IMR-90 (cell line): ENCODE results near the gene KRT16. TPM values are rescaled to one million over a fixed set of nuclear protein-coding genes. Genes with fewer than 3 reads are reported as not detected.

Source experiments
- ATAC-seq: fragments of 200-7000 bp; cut with Tn5 transposase; 2 replicates; pipeline ENCODE4 v1.9.1; 2020; ENCODE audit warnings: low read depth, mild to moderate bottlenecking, moderate library complexity
- BruUV-seq: library from RNA; stranded (reverse); fragments of 400-500 nt; replicated peaks from 2 replicates; lab custom pipeline; 2021; lab: Mats Ljungman, UMichigan
- CTCF ChIA-PET: fragments of 300-600 bp; formaldehyde crosslinking; extraction: SDS; loops from one replicate; lab custom pipeline; 2021; ENCODE audit warnings: antibody characterized with exemption; lab: Yijun Ruan, JAX
- POLR2A ChIA-PET: fragments of 300-600 bp; sonication (Branson Sonifier 250); formaldehyde crosslinking; loops from one replicate; lab custom pipeline; 2022; ENCODE audit warnings: antibody characterized with exemption; ENCODE audit not compliant: unreplicated experiment; lab: Charles Lee
- DNase-seq: peaks from one replicate; pipeline ENCODE4 v3.0.0; 2013
- H2AFZ ChIP-seq: replicated peaks from 2 replicates; pipeline ENCODE3; 2013; ENCODE audit warnings: low read length, mild to moderate bottlenecking; ENCODE audit not compliant: poor library complexity
- H2AK5ac ChIP-seq: 2 replicates; pipeline ENCODE4 v1.6.1; 2013; ENCODE audit warnings: low read depth, low read length, inconsistent platforms
- H2AK9ac ChIP-seq: replicated peaks from 2 replicates; pipeline ENCODE3; 2013; ENCODE audit warnings: mild to moderate bottlenecking, low read depth, low read length, moderate library complexity; ENCODE audit not compliant: poor library complexity
- H2BK120ac ChIP-seq: 2 replicates; pipeline ENCODE4 v1.6.1; 2013; ENCODE audit warnings: low read depth, low read length, inconsistent platforms
- H2BK15ac ChIP-seq: 3 replicates; pipeline ENCODE4 v1.6.1; 2013; ENCODE audit warnings: low read depth, low read length, inconsistent platforms
- H2BK20ac ChIP-seq: 2 replicates; pipeline ENCODE4 v1.6.1; 2013; ENCODE audit warnings: low read depth, mild to moderate bottlenecking, inconsistent platforms, low read length, moderate library complexity
- H2BK5ac ChIP-seq: 2 replicates; pipeline ENCODE4 v1.6.1; 2013; ENCODE audit warnings: mild to moderate bottlenecking, low read depth, low read length, inconsistent platforms; ENCODE audit not compliant: poor library complexity, severe bottlenecking
- H3K14ac ChIP-seq: replicated peaks from 2 replicates; pipeline ENCODE4 v1.6.1; 2013; ENCODE audit warnings: low read depth, low read length, inconsistent platforms
- H3K18ac ChIP-seq: 2 replicates; pipeline ENCODE4 v1.6.1; 2013; ENCODE audit warnings: low read depth, low read length, control low read depth
- H3K23ac ChIP-seq: 2 replicates; pipeline ENCODE4 v1.6.1; 2013; ENCODE audit warnings: low read depth, low read length, inconsistent platforms
- H3K27ac ChIP-seq: 2 replicates; pipeline ENCODE4 v1.5.1; 2013; ENCODE audit warnings: mild to moderate bottlenecking, control low read depth, low read length; ENCODE audit not compliant: insufficient read depth
- H3K27me3 ChIP-seq: 2 replicates; pipeline ENCODE4 v1.6.1; 2013; ENCODE audit warnings: low read length; ENCODE audit not compliant: control insufficient read depth, insufficient read depth
- H3K36me3 ChIP-seq: 2 replicates; pipeline ENCODE4 v1.6.1; 2013; ENCODE audit warnings: low read length, mixed read lengths; ENCODE audit not compliant: control insufficient read depth, insufficient read depth
- H3K4ac ChIP-seq: 2 replicates; pipeline ENCODE4 v1.6.1; 2013; ENCODE audit warnings: low read depth, low read length, inconsistent platforms
- H3K4me1 ChIP-seq: 2 replicates; pipeline ENCODE4 v1.6.1; 2013; ENCODE audit warnings: low read length, mixed read lengths; ENCODE audit not compliant: control insufficient read depth, insufficient read depth
- H3K4me2 ChIP-seq: 2 replicates; pipeline ENCODE4 v1.6.1; 2013; ENCODE audit warnings: low read depth, mild to moderate bottlenecking, control low read depth, low read length, moderate library complexity
- H3K4me3 ChIP-seq: 2 replicates; pipeline ENCODE4 v1.5.1; 2013; ENCODE audit warnings: low read depth, mild to moderate bottlenecking, control low read depth, low read length, moderate library complexity; ENCODE audit not compliant: insufficient read depth
- H3K56ac ChIP-seq: 2 replicates; pipeline ENCODE4 v1.6.1; 2013; ENCODE audit warnings: low read length, inconsistent platforms; ENCODE audit not compliant: insufficient read depth; ENCODE audit errors: extremely low read depth
- H3K79me1 ChIP-seq, 2 experiments: 2 replicates each; pipeline ENCODE4 v1.6.1; 2013; ENCODE audit warnings: low read length in 2 of 2, inconsistent platforms in 1 of 2, low read depth in 1 of 2
- H3K9ac ChIP-seq: 2 replicates; pipeline ENCODE4 v1.6.1; 2013; ENCODE audit warnings: low read depth, low read length, control low read depth
- H3K9me1 ChIP-seq: 2 replicates; pipeline ENCODE4 v1.6.1; 2013; ENCODE audit warnings: low read length, inconsistent platforms; ENCODE audit not compliant: insufficient read depth
- H3K9me3 ChIP-seq: 2 replicates; pipeline ENCODE4 v1.6.1; 2013; ENCODE audit warnings: low read length; ENCODE audit not compliant: control insufficient read depth, insufficient read depth
- H4K20me1 ChIP-seq: 2 replicates; pipeline ENCODE4 v1.6.1; 2013; ENCODE audit warnings: low read length, inconsistent platforms; ENCODE audit not compliant: insufficient read depth
- H4K5ac ChIP-seq: 2 replicates; pipeline ENCODE4 v1.6.1; 2013; ENCODE audit warnings: mild to moderate bottlenecking, low read depth, low read length, control low read depth
- H4K8ac ChIP-seq, 2 experiments: 2 replicates each; pipeline ENCODE4 v1.6.1; 2013; ENCODE audit warnings: low read depth in 2 of 2, low read length in 2 of 2, control low read depth in 1 of 2, inconsistent platforms in 1 of 2
- H4K91ac ChIP-seq: 2 replicates; pipeline ENCODE4 v1.6.1; 2013; ENCODE audit warnings: low read depth, low read length, inconsistent platforms; ENCODE audit not compliant: insufficient read depth
- CHD1 ChIP-seq: IDR thresholded peaks from 2 replicates; pipeline ENCODE4 v1.6.1; 2012; ENCODE audit warnings: low read depth, low read length, improper control_type of control experiment
- MAFK ChIP-seq: IDR thresholded peaks from 2 replicates; pipeline ENCODE4 v1.6.1; 2012; ENCODE audit warnings: low read depth, low read length, improper control_type of control experiment
- WGBS, 2 experiments: methylation state at CpG; one replicate each; pipeline versions ENCODE4 v1.1.5 to v1.1.7; 2013; ENCODE audit warnings: missing lambda C conversion rate in 2 of 2; ENCODE audit not compliant: insufficient read length in 1 of 2; ENCODE audit errors: extremely low coverage in 2 of 2; 5-methylcytosine and 5-hydroxymethylcytosine counted together
- dilution Hi-C: fragments of 300-500 bp; cut with HindIII; formaldehyde crosslinking; loops from one replicate; pipeline ENCODE4 v1.14.3; 2018; ENCODE audit warnings: low sequenced_read_pairs; ENCODE audit not compliant: unreplicated experiment
- in situ Hi-C: fragments of 300-500 bp; cut with MboI; formaldehyde crosslinking; loops from 3 replicates; pipeline ENCODE4 v1.14.3; 2019; ENCODE audit warnings: low sequenced_read_pairs, inconsistent platforms, mixed read lengths
- intact Hi-C: fragments of 100-400 bp; cut with micrococcal nuclease; formaldehyde crosslinking; loops from 2 replicates; pipeline ENCODE4 v1.10.0; 2022
- polyA plus RNA-seq, 3 experiments: library from polyadenylated mRNA; depleted of rRNA; stranded (reverse); fragments of >200 nt; gene quantifications; 2 replicates each; pipeline ENCODE4 v1.2.3, GENCODE V29; 2012; ENCODE audit warnings: low replicate concordance in 1 of 3
- total RNA-seq: library from RNA; depleted of rRNA; stranded (reverse); fragments of >200 nt; gene quantifications from 2 replicates; pipeline ENCODE4 v1.2.3, GENCODE V29; 2012
- TF ChIP-seq, protein P1 (sequence below): fragments of 150-350 bp; IDR thresholded peaks from 2 replicates; pipeline ENCODE4 v1.6.1; 2016; ENCODE audit warnings: low read depth, mild to moderate bottlenecking, low read length, moderate library complexity, borderline replicate concordance

KRT16 gene
- total and polyA plus RNA-seq, 2 of the 4 experiments (the other 2 are of a cell fraction), result not detected

DNA sequence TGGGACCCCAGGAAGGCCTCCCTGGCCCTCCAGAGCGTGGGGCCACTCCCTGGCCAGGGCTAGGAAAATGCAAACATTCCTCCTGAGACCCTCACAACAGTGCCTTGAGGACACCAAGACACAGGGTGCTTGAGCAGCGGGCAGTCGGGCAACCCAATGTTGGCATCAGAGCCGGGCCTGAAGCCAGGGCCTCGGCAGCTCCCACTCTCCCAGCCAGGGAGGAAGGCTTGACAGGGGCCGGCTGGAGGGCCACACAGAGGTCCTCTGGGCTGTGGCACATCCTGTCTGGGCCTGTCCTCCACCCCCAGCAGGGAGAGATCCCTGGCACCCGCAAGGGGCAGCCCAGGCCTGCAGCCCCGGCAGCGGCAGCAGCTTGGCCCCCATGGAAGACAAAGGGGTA is 24.1 kb upstream of the KRT16 start:
- no peak for TF ChIP-seq CHD1
- TF ChIP-seq MAFK, result no peak
- TF ChIP-seq, protein P1, sequence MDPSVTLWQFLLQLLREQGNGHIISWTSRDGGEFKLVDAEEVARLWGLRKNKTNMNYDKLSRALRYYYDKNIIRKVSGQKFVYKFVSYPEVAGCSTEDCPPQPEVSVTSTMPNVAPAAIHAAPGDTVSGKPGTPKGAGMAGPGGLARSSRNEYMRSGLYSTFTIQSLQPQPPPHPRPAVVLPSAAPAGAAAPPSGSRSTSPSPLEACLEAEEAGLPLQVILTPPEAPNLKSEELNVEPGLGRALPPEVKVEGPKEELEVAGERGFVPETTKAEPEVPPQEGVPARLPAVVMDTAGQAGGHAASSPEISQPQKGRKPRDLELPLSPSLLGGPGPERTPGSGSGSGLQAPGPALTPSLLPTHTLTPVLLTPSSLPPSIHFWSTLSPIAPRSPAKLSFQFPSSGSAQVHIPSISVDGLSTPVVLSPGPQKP, result no peak
- Histone ChIP-seq H2BK15ac (no peak overlapping the region), H3K79me1 (no peaks in the 10 kb centered on the region), H3K27ac (no peak overlapping the region), H3K9ac (no peak overlapping the region), H2AK9ac (no peak overlapping the region), H3K27me3 (peaks cover 14% of the 10 kb centered on the region), H3K4me3 (no peak overlapping the region), H3K14ac (no peak overlapping the region), H2BK5ac (no peak overlapping the region), H2AFZ (no peak overlapping the region), H2BK120ac (no peak overlapping the region), H3K18ac (no peak overlapping the region), H3K9me1 (peaks cover 10% of the 10 kb centered on the region), H3K36me3 (no peaks in the 10 kb centered on the region), H3K4ac (no peak overlapping the region), H3K23ac (no peak overlapping the region), H4K91ac (no peak overlapping the region), H3K9me3 (no peaks in the 10 kb centered on the region), H4K20me1 (no peaks in the 10 kb centered on the region), H4K5ac (no peak overlapping the region), H2AK5ac (no peak overlapping the region), H3K56ac (no peak overlapping the region), H2BK20ac (no peak overlapping the region), H4K8ac (no peak overlapping the region), H3K4me1 (peaks cover 3% of the 10 kb centered on the region; the same call in 1 of the 2 replicates), H3K4me2 (no peak overlapping the region)
- in situ Hi-C loops (no loop called here), dilution Hi-C loops (no loop called here), intact Hi-C loops (no loop called here)
- no peak for ATAC-seq
- BruUV-seq, result no TSS peak
- DNase-seq, result no peak
- 80% methylated on average over 4 of the region's 9 CpGs; no CpG with 5 or more reads in 1 of the 2 experiments for whole genome bisulfite sequencing, 2 experiments
- ChIA-PET CTCF (no interaction called here), POLR2A (no interaction called here)
